ENCODE data around the gene EDEM1. TPM values are rescaled to one million over a fixed set of nuclear protein-coding genes. Genes with fewer than 3 reads are reported as not detected.

EDEM1 gene
- total and polyA plus RNA-seq, 2 donors (not counting 1 experiment from before 2014, with no cell fraction given) = 58.3 to 167 TPM

DNA sequence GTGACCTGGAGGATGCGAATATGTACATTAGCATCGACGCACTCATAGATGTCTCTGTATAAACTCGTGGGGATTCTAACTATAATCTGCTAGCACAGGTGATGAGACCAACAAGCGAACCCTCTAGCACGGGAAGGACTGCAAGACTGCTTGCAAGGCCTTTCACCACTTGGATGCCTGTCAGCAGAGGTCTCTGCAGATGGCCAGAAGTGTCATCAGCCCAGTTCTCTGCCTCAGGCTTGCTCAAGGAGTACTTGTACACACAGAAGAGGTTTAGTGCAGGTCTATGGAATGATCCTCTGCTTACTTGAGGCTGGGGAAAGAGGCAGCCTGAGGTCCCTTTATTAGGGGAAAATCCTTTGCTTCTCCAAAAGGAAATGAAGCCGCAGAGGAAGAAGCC, 48.1 kb downstream of the EDEM1 start:
- H3K4me3 ChIP-seq (ENCODE audit: control extremely low read depth in 1 of 5, extremely low read depth in 1 of 5, insufficient read depth in 1 of 5, low read depth in 2 of 5, low read length in 4 of 5) = no peak overlapping the region
- H3K27me3 ChIP-seq (replicated peaks in 1 of 4; ENCODE audit: control extremely low read depth in 1 of 4, control insufficient read depth in 3 of 4, insufficient read depth in 4 of 4, low read length in 3 of 4) = no peaks in the 10 kb centered on the region
- DNase-seq (no peak), ATAC-seq (ENCODE audit: low read depth) (no peak)
- H2AFZ ChIP-seq (ENCODE audit: insufficient read depth, low read depth, low read length, poor library complexity, severe bottlenecking) = no peak overlapping the region
- 97% methylated on average over 7 of the region's 7 CpGs for WGBS (ENCODE audit: insufficient coverage)
- Mint-ChIP-seq H3K27me3 (no peaks in the 10 kb centered on the region), H3K4me1 (peaks cover 5% of the 10 kb centered on the region), H3K9me3 (ENCODE audit: insufficient read depth) (no peaks in the 10 kb centered on the region), H3K4me3 (no peak overlapping the region), H3K27ac (no peak overlapping the region)
- POLR2A ChIA-PET = no interaction called here
- H3K4me2 ChIP-seq (replicated peaks; ENCODE audit: low read depth, low read length, poor library complexity, severe bottlenecking) = no peak overlapping the region
- H3K79me2 ChIP-seq (ENCODE audit: control insufficient read depth, insufficient read depth, low read length) = no peaks in the 10 kb centered on the region
- H3K36me3 ChIP-seq (replicated peaks in 1 of 2; ENCODE audit: control extremely low read depth in 1 of 2, control insufficient read depth in 1 of 2, extremely low read depth in 1 of 2, insufficient read depth in 2 of 2, low read length in 1 of 2) = no peaks in the 10 kb centered on the region
- no peaks in the 10 kb centered on the region for H4K20me1 ChIP-seq (ENCODE audit: control insufficient read depth, insufficient read depth, low read length, poor library complexity, severe bottlenecking)
- TF ChIP-seq EZH2 (IDR thresholded peaks at IDR 0.05; ENCODE audit: borderline replicate concordance, insufficient read depth, low read depth, low read length, poor library complexity, severe bottlenecking) (no peak), CTCF (IDR thresholded peaks at IDR 0.05) (no peak)
- H3K27ac ChIP-seq (ENCODE audit: low read length in 2 of 2) = no peak overlapping the region
- H3K9me3 ChIP-seq (ENCODE audit: control extremely low read depth in 1 of 3, control insufficient read depth in 2 of 3, insufficient read depth in 1 of 3, low read length in 2 of 3) = no peaks in the 10 kb centered on the region
- intact Hi-C loops (cut with micrococcal nuclease) = no loop called here
- CTCF ChIA-PET = no interaction called here
- H3K4me1 ChIP-seq (ENCODE audit: control insufficient read depth in 2 of 2, insufficient read depth in 2 of 2, low read length in 2 of 2) = peaks cover 5 to 6% of the 10 kb centered on the region in 2 donors
- H3K9ac ChIP-seq (ENCODE audit: low read length) = no peak overlapping the region

DNA sequence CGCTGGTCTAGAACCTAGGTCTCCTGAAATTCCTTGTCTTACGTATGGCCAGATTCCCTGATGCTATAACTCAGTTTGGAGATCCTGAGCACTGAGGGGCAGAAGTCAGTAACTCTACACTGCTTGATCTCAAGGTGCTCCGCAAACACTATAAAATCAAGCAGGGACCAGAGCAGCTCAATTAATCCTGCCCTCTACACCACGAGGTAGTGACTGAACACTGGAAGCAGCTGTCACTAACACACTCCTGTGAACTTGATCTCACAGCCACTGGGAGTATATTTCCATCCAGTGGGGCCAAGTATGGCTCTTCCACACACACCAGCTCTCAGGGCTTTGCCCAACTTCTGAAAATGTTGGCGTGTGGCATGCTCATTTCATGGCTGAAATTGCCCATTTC, 51.0 kb downstream of the EDEM1 start:
- Histone ChIP-seq H3K4me3 (ENCODE audit: control extremely low read depth in 1 of 5, extremely low read depth in 1 of 5, insufficient read depth in 1 of 5, low read depth in 2 of 5, low read length in 4 of 5) (no peak overlapping the region), H4K20me1 (ENCODE audit: control insufficient read depth, insufficient read depth, low read length, poor library complexity, severe bottlenecking) (no peaks in the 10 kb centered on the region), H3K9ac (ENCODE audit: low read length) (no peak overlapping the region), H2AFZ (ENCODE audit: insufficient read depth, low read depth, low read length, poor library complexity, severe bottlenecking) (no peak overlapping the region), H3K4me1 (ENCODE audit: control insufficient read depth in 2 of 2, insufficient read depth in 2 of 2, low read length in 2 of 2) (no peaks in the 10 kb centered on the region), H3K9me3 (ENCODE audit: control extremely low read depth in 1 of 3, control insufficient read depth in 2 of 3, insufficient read depth in 1 of 3, low read length in 2 of 3) (peaks cover 0 to 6% (median 1%) of the 10 kb centered on the region in 3 donors), H3K4me2 (replicated peaks; ENCODE audit: low read depth, low read length, poor library complexity, severe bottlenecking) (no peak overlapping the region), H3K27me3 (replicated peaks in 1 of 4; ENCODE audit: control extremely low read depth in 1 of 4, control insufficient read depth in 3 of 4, insufficient read depth in 4 of 4, low read length in 3 of 4) (no peaks in the 10 kb centered on the region), H3K79me2 (ENCODE audit: control insufficient read depth, insufficient read depth, low read length) (no peaks in the 10 kb centered on the region), H3K27ac (ENCODE audit: low read length in 2 of 2) (no peak overlapping the region), H3K36me3 (replicated peaks in 1 of 2; ENCODE audit: control extremely low read depth in 1 of 2, control insufficient read depth in 1 of 2, extremely low read depth in 1 of 2, insufficient read depth in 2 of 2, low read length in 1 of 2) (no peaks in the 10 kb centered on the region)
- H3K27ac Mint-ChIP-seq = peak overlapping the region; percentile 15
- DNase-seq = no peak
- intact Hi-C loops (cut with micrococcal nuclease) = no loop called here
- no peak overlapping the region for H3K4me3 Mint-ChIP-seq
- no peaks in the 10 kb centered on the region for H3K9me3 Mint-ChIP-seq (ENCODE audit: insufficient read depth)
- ATAC-seq (ENCODE audit: low read depth) = no peak
- H3K27me3 Mint-ChIP-seq = no peaks in the 10 kb centered on the region
- ChIA-PET POLR2A (interaction anchor here (0.7 kb wide), 1 partner anchor 138 kb away, joined by 4 read pairs; no protein-coding TSS in a partner anchor), CTCF (no interaction called here)
- no peaks in the 10 kb centered on the region for H3K4me1 Mint-ChIP-seq
- no peak for TF ChIP-seq CTCF (IDR thresholded peaks at IDR 0.05)
- 57% methylated on average over 4 of the region's 5 CpGs for WGBS (ENCODE audit: insufficient coverage)

Data from B cell (primary cell).